Measurements from ENCODE around the gene PAAF1. TPM values are rescaled to one million over a fixed set of nuclear protein-coding genes. Genes with fewer than 3 reads are reported as not detected.

PAAF1 gene
- total and polyA plus RNA-seq, 7 experiments from 2014 or later = 12.4 to 26.2 (median 20.3) TPM

DNA sequence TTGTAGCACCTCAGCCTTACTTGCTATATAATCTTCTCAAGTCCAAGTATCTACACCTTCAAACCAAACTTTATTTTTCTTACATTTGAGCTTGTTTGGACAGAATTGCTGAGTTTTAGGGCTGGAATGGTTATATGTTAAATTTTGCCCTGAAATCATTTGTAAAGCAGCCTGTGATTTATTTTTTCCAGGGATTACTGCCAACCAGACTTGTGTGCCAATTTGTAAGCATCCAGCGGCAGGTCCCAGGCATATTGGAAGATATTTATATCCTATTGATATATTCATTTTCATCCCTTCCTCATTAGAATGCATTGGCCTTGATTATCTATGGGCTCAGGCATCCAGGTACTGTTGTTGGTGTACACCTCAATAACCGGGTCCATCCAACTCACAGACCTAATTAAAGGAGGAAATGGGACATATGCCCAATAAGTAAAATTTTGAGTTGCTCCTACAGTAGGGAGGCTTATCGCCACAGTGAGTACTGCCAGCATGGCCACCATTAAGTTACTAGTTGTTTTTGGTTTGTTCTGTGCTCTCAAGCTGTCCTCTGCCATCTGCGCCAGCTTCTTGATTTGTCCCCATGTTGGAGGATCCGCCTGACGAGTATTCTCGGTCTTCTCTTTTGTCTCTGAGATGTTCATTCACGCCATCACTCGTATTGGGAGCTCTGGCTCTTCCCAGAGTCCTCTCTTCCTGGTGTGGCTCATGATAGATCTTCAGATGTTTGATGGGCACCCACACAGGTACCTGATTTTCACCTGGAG lies 64.2 kb downstream of the PAAF1 start:
- Histone ChIP-seq H3K4me1 (ENCODE audit: control insufficient read depth in 2 of 2, insufficient read depth in 2 of 2, low read length in 2 of 2) (no peaks in the 10 kb centered on the region), H3K27ac (ENCODE audit: low read depth, low read length) (no peak overlapping the region), H3K36me3 (ENCODE audit: control insufficient read depth in 2 of 3, insufficient read depth in 3 of 3, low read length in 3 of 3) (no peaks in the 10 kb centered on the region), H3K4me3 (ENCODE audit: low read length) (no peak overlapping the region), H3K9me3 (ENCODE audit: control insufficient read depth in 2 of 3, low read length in 3 of 3) (no peaks in the 10 kb centered on the region), H3K27me3 (ENCODE audit: control insufficient read depth in 2 of 2, insufficient read depth in 2 of 2, low read length in 2 of 2) (no peaks in the 10 kb centered on the region)
- intact Hi-C loops (cut with micrococcal nuclease) = no loop called here
- Mint-ChIP-seq H3K4me3 (no peak overlapping the region), H3K27me3 (no peaks in the 10 kb centered on the region), H3K9me3 (peaks cover 0 to 11% (median 4%) of the 10 kb centered on the region in 11 donors), H3K36me3 (peaks cover 0 to 13% (median 11%) of the 10 kb centered on the region in 5 donors), H3K27ac (no peak overlapping the region), H3K4me1 (peaks cover 0 to 3% (median 0%) of the 10 kb centered on the region in 7 donors)
- CTCF ChIA-PET = interaction anchor here (0.6 kb wide), 1 partner anchor 56 kb away, joined by 3 read pairs; no protein-coding TSS in a partner anchor
- DNase-seq (no peak), ATAC-seq (no peak)
- POLR2A ChIA-PET = no interaction called here

DNA sequence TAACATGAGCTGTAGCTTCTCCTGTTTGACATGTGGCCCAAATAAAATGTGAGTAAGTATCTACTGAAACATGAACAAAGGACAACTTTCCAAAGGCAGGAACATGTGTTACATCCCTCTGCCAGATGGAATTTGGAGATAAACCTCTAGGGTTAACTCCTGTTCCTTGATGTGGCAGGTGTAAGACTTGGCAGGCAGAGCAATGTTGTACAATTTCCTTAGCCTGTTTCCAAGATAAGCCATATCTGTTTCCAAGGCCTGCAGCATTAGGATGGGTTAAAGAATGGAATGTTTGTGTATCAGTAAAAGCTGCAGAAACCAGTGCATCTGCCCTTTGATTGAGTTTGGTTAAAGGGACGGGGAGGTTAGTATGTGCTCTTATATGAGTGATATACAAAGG lies 65.2 kb downstream of the PAAF1 start:
- Histone ChIP-seq H3K4me3 (ENCODE audit: low read length) (no peak overlapping the region), H3K9me3 (ENCODE audit: control insufficient read depth in 2 of 3, low read length in 3 of 3) (no peaks in the 10 kb centered on the region), H3K27ac (ENCODE audit: low read depth, low read length) (no peak overlapping the region), H3K4me1 (ENCODE audit: control insufficient read depth in 2 of 2, insufficient read depth in 2 of 2, low read length in 2 of 2) (no peaks in the 10 kb centered on the region), H3K27me3 (ENCODE audit: control insufficient read depth in 2 of 2, insufficient read depth in 2 of 2, low read length in 2 of 2) (no peaks in the 10 kb centered on the region), H3K36me3 (ENCODE audit: control insufficient read depth in 2 of 3, insufficient read depth in 3 of 3, low read length in 3 of 3) (no peaks in the 10 kb centered on the region)
- ChIA-PET POLR2A (no interaction called here), CTCF (interaction anchor here (0.6 kb wide), 1 partner anchor 108 kb away, joined by 3 read pairs; no protein-coding TSS in a partner anchor)
- DNase-seq (no peak), ATAC-seq (no peak)
- Mint-ChIP-seq H3K27me3 (peaks cover 0 to 7% (median 0%) of the 10 kb centered on the region in 5 donors), H3K36me3 (peaks cover 0 to 20% (median 12%) of the 10 kb centered on the region in 5 donors), H3K4me3 (no peak overlapping the region), H3K9me3 (peaks cover 0 to 11% (median 4%) of the 10 kb centered on the region in 11 donors), H3K4me1 (peaks cover 0 to 3% (median 0%) of the 10 kb centered on the region in 7 donors), H3K27ac (no peak overlapping the region)
- intact Hi-C loops (cut with micrococcal nuclease) = no loop called here

DNA sequence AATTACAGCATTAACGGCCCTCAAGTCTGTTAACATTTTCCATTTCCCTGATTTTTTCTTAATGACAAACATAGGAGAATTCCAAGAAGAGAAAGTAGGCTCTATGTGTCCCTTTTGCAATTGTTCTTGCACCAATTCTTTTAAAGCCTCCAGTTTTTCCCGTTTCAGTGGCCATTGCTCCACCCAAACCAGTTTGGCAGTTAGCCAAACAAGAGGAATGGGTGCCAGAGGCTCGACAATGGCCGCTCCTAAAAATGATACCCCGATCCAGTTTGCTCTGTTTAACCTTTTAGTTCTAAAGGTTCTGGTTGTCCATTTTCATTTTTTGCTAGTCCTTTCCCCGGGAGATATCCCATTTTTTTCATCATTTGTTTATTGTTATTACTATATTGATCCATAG lies 67.3 kb downstream of the PAAF1 start:
- no peak overlapping the region for H3K27ac ChIP-seq (ENCODE audit: low read depth, low read length)
- Mint-ChIP-seq H3K9me3 (peaks cover 0 to 7% (median 0%) of the 10 kb centered on the region in 11 donors), H3K4me1 (peaks cover 0 to 1% (median 0%) of the 10 kb centered on the region in 7 donors), H3K36me3 (peaks cover 0 to 16% (median 6%) of the 10 kb centered on the region in 5 donors), H3K27ac (no peak overlapping the region), H3K27me3 (peaks cover 0 to 7% (median 0%) of the 10 kb centered on the region in 5 donors), H3K4me3 (no peak overlapping the region)
- DNase-seq (no peak), ATAC-seq (no peak)
- ChIA-PET POLR2A (no interaction called here), CTCF (no interaction called here)
- H3K9me3 ChIP-seq (ENCODE audit: control insufficient read depth in 2 of 3, low read length in 3 of 3) = no peaks in the 10 kb centered on the region
- H3K36me3 ChIP-seq (ENCODE audit: control insufficient read depth in 2 of 3, insufficient read depth in 3 of 3, low read length in 3 of 3) = no peaks in the 10 kb centered on the region
- no peaks in the 10 kb centered on the region for H3K27me3 ChIP-seq (ENCODE audit: control insufficient read depth in 2 of 2, insufficient read depth in 2 of 2, low read length in 2 of 2)
- H3K4me1 ChIP-seq (ENCODE audit: control insufficient read depth in 2 of 2, insufficient read depth in 2 of 2, low read length in 2 of 2) = no peaks in the 10 kb centered on the region
- intact Hi-C loops (cut with micrococcal nuclease) = no loop called here
- H3K4me3 ChIP-seq (ENCODE audit: low read length) = no peak overlapping the region

DNA sequence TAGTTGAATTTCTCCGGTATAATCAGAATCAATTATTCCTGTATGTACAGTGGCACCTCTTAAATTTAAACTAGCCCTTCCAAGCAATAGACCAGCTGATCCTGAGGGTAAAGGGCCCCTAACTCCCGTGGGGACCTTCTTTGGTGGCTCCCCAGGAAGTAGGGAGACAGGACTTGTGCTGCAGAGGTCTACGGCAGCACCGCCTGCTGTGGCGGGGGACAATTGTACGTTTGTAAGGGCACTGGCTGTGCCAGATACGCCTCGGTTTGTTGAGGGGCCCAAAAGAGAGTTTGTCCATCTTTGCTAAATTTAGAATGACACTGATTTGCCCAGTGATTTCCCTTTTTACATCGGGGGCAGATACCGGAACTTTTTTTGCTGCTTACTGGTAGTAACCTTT lies 68.1 kb downstream of the PAAF1 start:
- Mint-ChIP-seq H3K4me1 (peaks cover 0 to 4% (median 0%) of the 10 kb centered on the region in 7 donors), H3K27ac (no peak overlapping the region)

DNA sequence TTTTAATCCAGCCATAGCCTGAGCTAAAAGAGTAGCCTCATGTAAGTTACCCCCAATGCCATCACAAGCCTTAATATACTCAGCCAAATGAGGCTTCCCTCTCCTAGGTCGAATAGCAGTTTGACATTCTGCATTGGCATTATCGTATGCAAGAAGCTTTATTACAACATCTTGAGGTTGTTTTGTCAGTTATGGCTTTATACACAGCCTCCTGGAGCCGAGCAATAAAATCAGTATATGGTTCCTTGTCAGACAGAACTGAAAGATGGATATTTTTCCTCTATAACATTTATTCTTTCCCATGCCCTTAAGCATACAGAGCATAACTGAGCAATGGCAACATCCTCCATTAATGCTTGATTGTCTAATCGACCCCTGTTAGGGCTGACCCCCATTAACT lies 68.6 kb downstream of the PAAF1 start:
- Mint-ChIP-seq H3K4me1 (peaks cover 0 to 4% (median 0%) of the 10 kb centered on the region in 7 donors), H3K36me3 (peaks cover 0 to 16% (median 4%) of the 10 kb centered on the region in 5 donors), H3K4me3 (no peak overlapping the region), H3K27me3 (peaks cover 0 to 7% (median 0%) of the 10 kb centered on the region in 5 donors), H3K27ac (no peak overlapping the region), H3K9me3 (peaks cover 0 to 7% (median 0%) of the 10 kb centered on the region in 11 donors)
- ATAC-seq (no peak), DNase-seq (no peak)
- Histone ChIP-seq H3K27ac (ENCODE audit: low read depth, low read length) (no peak overlapping the region), H3K4me1 (ENCODE audit: control insufficient read depth in 2 of 2, insufficient read depth in 2 of 2, low read length in 2 of 2) (no peaks in the 10 kb centered on the region), H3K4me3 (ENCODE audit: low read length) (no peak overlapping the region), H3K27me3 (ENCODE audit: control insufficient read depth in 2 of 2, insufficient read depth in 2 of 2, low read length in 2 of 2) (no peaks in the 10 kb centered on the region), H3K9me3 (ENCODE audit: control insufficient read depth in 2 of 3, low read length in 3 of 3) (no peaks in the 10 kb centered on the region), H3K36me3 (ENCODE audit: control insufficient read depth in 2 of 3, insufficient read depth in 3 of 3, low read length in 3 of 3) (no peaks in the 10 kb centered on the region)
- intact Hi-C loops (cut with micrococcal nuclease) = no loop called here
- ChIA-PET POLR2A (no interaction called here), CTCF (no interaction called here)

More for the DNA sequence above, 68.1 kb downstream of the PAAF1 start:
- DNase-seq = no peak
- no peak overlapping the region for H3K4me3 ChIP-seq (ENCODE audit: low read length)
- H3K9me3 ChIP-seq (ENCODE audit: control insufficient read depth in 2 of 3, low read length in 3 of 3) = no peaks in the 10 kb centered on the region
- ChIA-PET CTCF (no interaction called here), POLR2A (no interaction called here)
- no peaks in the 10 kb centered on the region for H3K36me3 ChIP-seq (ENCODE audit: control insufficient read depth in 2 of 3, insufficient read depth in 3 of 3, low read length in 3 of 3)
- no peak for ATAC-seq
- H3K4me1 ChIP-seq (ENCODE audit: control insufficient read depth in 2 of 2, insufficient read depth in 2 of 2, low read length in 2 of 2) = no peaks in the 10 kb centered on the region
- intact Hi-C loops (cut with micrococcal nuclease) = no loop called here
- Mint-ChIP-seq H3K9me3 (peaks cover 0 to 7% (median 0%) of the 10 kb centered on the region in 11 donors), H3K36me3 (peaks cover 0 to 16% (median 4%) of the 10 kb centered on the region in 5 donors), H3K27me3 (peaks cover 0 to 7% (median 0%) of the 10 kb centered on the region in 5 donors), H3K4me3 (no peak overlapping the region)
- no peaks in the 10 kb centered on the region for H3K27me3 ChIP-seq (ENCODE audit: control insufficient read depth in 2 of 2, insufficient read depth in 2 of 2, low read length in 2 of 2)
- H3K27ac ChIP-seq (ENCODE audit: low read depth, low read length) = no peak overlapping the region

DNA sequence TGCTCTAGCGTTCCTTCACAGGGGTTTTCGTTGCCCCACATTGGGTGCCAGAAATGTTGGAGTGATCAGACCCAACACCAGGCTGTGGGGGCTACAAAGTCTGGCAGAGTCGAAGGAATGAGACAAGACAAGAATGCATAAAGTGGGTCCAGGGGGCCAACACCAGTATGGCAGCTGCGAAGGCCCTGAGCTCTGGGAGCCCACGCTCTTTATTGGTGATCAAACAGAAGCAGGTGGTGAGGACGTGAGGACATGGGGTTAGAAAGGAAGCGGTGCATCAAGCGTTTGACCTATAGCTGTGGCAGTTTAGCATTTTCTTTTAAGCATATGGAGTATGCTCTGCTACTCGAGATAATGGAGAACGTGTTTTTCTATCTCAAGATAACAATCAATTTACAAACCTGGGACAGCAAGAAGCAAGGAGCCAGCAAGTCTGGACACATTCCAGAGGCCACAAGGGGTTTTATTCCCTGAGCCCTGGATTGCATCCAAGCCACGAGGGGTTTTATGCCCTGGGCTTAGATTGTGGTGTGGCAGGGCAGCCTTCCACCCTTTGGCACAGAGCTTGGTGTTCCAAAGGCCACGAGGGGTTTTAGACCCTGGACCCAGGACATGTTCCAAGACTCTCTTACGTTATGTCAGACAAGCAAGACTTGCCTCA lies 70.1 kb downstream of the PAAF1 start:
- DNase-seq (no peak), ATAC-seq (no peak)
- H3K27me3 Mint-ChIP-seq = peaks cover 0 to 7% (median 0%) of the 10 kb centered on the region in 5 donors
- peaks cover 0 to 4% (median 0%) of the 10 kb centered on the region in 7 donors for H3K4me1 Mint-ChIP-seq
- POLR2A ChIA-PET = no interaction called here
- no peaks in the 10 kb centered on the region for H3K4me1 ChIP-seq (ENCODE audit: control insufficient read depth in 2 of 2, insufficient read depth in 2 of 2, low read length in 2 of 2)
- H3K27ac ChIP-seq (ENCODE audit: low read depth, low read length) = no peak overlapping the region
- intact Hi-C loops (cut with micrococcal nuclease) = no loop called here
- H3K9me3 ChIP-seq (ENCODE audit: control insufficient read depth in 2 of 3, low read length in 3 of 3) = no peaks in the 10 kb centered on the region
- H3K4me3 Mint-ChIP-seq = no peak overlapping the region
- H3K27ac Mint-ChIP-seq = no peak overlapping the region
- H3K36me3 Mint-ChIP-seq = peaks cover 0 to 9% (median 0%) of the 10 kb centered on the region in 5 donors
- CTCF ChIA-PET = no interaction called here
- no peaks in the 10 kb centered on the region for H3K9me3 Mint-ChIP-seq
- no peak overlapping the region for H3K4me3 ChIP-seq (ENCODE audit: low read length)
- no peaks in the 10 kb centered on the region for H3K27me3 ChIP-seq (ENCODE audit: control insufficient read depth in 2 of 2, insufficient read depth in 2 of 2, low read length in 2 of 2)
- no peaks in the 10 kb centered on the region for H3K36me3 ChIP-seq (ENCODE audit: control insufficient read depth in 2 of 3, insufficient read depth in 3 of 3, low read length in 3 of 3)
